K562 (cell line): ENCODE data around the gene LAMB4. TPM values are rescaled to one million over a fixed set of nuclear protein-coding genes. Genes with fewer than 3 reads are reported as not detected.

Experiments used
- BCLAF1 ChIP-seq, 2 experiments: fragments of 450-650 bp in 1 of 2; IDR thresholded peaks; 2 replicates each; pipeline ENCODE4 v1.6.1; 2011 to 2017; ENCODE audit warnings: low read depth in 2 of 2, antibody characterized with exemption in 1 of 2, borderline replicate concordance in 1 of 2, low read length in 1 of 2, mild to moderate bottlenecking in 1 of 2, mixed read lengths in 1 of 2; ENCODE audit not compliant: control insufficient read depth in 1 of 2
- CCNT2 ChIP-seq: IDR thresholded peaks from 2 replicates; pipeline ENCODE4 v1.6.1; 2011; ENCODE audit warnings: borderline replicate concordance, low read depth, mild to moderate bottlenecking, moderate library complexity, mixed read lengths, low read length; ENCODE audit not compliant: insufficient read length; ENCODE audit errors: extremely low read depth
- CREB3 ChIP-seq: fragments of 450-650 bp; conservative IDR thresholded peaks from 2 replicates; pipeline ENCODE4 v1.6.1; 2016; ENCODE audit warnings: missing genetic modification characterization, low read depth, mild to moderate bottlenecking, missing compliant biosample characterization, moderate library complexity
- DDX20 ChIP-seq: fragments of 450-650 bp; IDR thresholded peaks from 2 replicates; pipeline ENCODE4 v1.6.1; 2016; ENCODE audit warnings: missing genetic modification characterization, low read depth, mild to moderate bottlenecking, missing compliant biosample characterization, moderate library complexity
- FOXJ2 ChIP-seq: fragments of 200-800 bp; sonication (Bioruptor generic); IDR thresholded peaks from 2 replicates; pipeline ENCODE4 v1.6.1; 2016; ENCODE audit warnings: missing genetic modification characterization, missing compliant biosample characterization
- HSF4 ChIP-seq: fragments of 250-450 bp; sonication (Bioruptor Pico); IDR thresholded peaks from 2 replicates; pipeline ENCODE4 v2.1.2; 2022; ENCODE audit warnings: mild to moderate bottlenecking, moderate library complexity, borderline replicate concordance
- KDM5B ChIP-seq: fragments of 200-600 bp; sonication (generic); IDR thresholded peaks from 2 replicates; pipeline ENCODE4 v1.6.1; 2012; ENCODE audit warnings: low read depth, mild to moderate bottlenecking, moderate library complexity, low read length, control low read depth, inconsistent platforms; ENCODE audit not compliant: insufficient replicate concordance
- L3MBTL2 ChIP-seq: fragments of 450-650 bp; IDR thresholded peaks from 2 replicates; pipeline ENCODE4 v1.6.1; 2016; ENCODE audit warnings: mild to moderate bottlenecking, moderate library complexity
- LEF1 ChIP-seq: fragments of 450-650 bp; IDR thresholded peaks from 2 replicates; pipeline ENCODE4 v1.6.1; 2016; ENCODE audit warnings: mild to moderate bottlenecking
- NFE2 ChIP-seq: IDR thresholded peaks from 2 replicates; pipeline ENCODE4 v1.6.1; 2014; ENCODE audit warnings: antibody characterized with exemption, low read depth
- RBM14 ChIP-seq: fragments of 200-400 bp; formaldehyde crosslinking; IDR thresholded peaks from 2 replicates; pipeline ENCODE4 v1.6.1; 2018; ENCODE audit warnings: low read depth, mild to moderate bottlenecking, low read length, moderate library complexity, borderline replicate concordance; ENCODE audit not compliant: insufficient read depth
- RFX1 ChIP-seq: fragments of 450-650 bp; IDR thresholded peaks from 2 replicates; pipeline ENCODE4 v1.6.1; 2016; ENCODE audit warnings: mild to moderate bottlenecking, moderate library complexity
- RNF2 ChIP-seq: sonication (generic); IDR thresholded peaks from 2 replicates; pipeline ENCODE4 v1.6.1; 2016
- RNF219 ChIP-seq: fragments of 250-450 bp; sonication (Bioruptor Pico); IDR thresholded peaks from 2 replicates; pipeline ENCODE4 v1.5.0; 2022; ENCODE audit warnings: mild to moderate bottlenecking
- SP1 ChIP-seq: sonication (generic); formaldehyde crosslinking; IDR thresholded peaks from 2 replicates; pipeline ENCODE4 v1.8.1; 2022; ENCODE audit warnings: mild to moderate bottlenecking, missing genetic modification reagents
- ZBTB12 ChIP-seq: fragments of 250-450 bp; sonication (Bioruptor Pico); IDR thresholded peaks from 2 replicates; pipeline ENCODE4 v1.4.0; 2020
- ZC3H8 ChIP-seq: fragments of 450-650 bp; IDR thresholded peaks from 2 replicates; pipeline ENCODE4 v1.6.1; 2017
- ZNF12 ChIP-seq: sonication (generic); formaldehyde crosslinking; IDR thresholded peaks from 2 replicates; pipeline ENCODE4 v1.4.0; 2020; ENCODE audit warnings: mild to moderate bottlenecking, missing genetic modification reagents
- ZNF316 ChIP-seq: fragments of 450-650 bp; IDR thresholded peaks from 2 replicates; pipeline ENCODE4 v1.6.1; 2016
- ZZZ3 ChIP-seq: fragments of 450-650 bp; IDR thresholded peaks from 2 replicates; pipeline ENCODE4 v1.6.1; 2016; ENCODE audit warnings: antibody characterized with exemption, mild to moderate bottlenecking, moderate library complexity
- polyA plus RNA-seq, 8 experiments: library from polyadenylated mRNA; depleted of rRNA in 4 of 8; stranded (reverse) in 5 of 8; unstranded in 3 of 8; fragments of >200 nt; fragmentation: Nextera tagmentation in 2 of 8; fragmentation: Illumina TruSeq in 1 of 8; extraction: Ambion mirVana in 2 of 8; extraction: Trizol in 1 of 8; gene quantifications; 2 replicates each; pipeline versions ENCODE4 v1.2.1 to v1.2.3, GENCODE V29; 2011 to 2014; ENCODE audit warnings: inconsistent platforms in 1 of 8, missing spikeins in 1 of 8
- total RNA-seq, 7 experiments: library from RNA; depleted of rRNA in 6 of 7; stranded (reverse); fragments of >200 nt in 6 of 7; fragmentation: Illumina TruSeq in 2 of 7; extraction: Trizol in 2 of 7; gene quantifications; 2 replicates each; pipeline versions ENCODE4 v1.2.1 to v1.2.3, GENCODE V29; 2011 to 2021; ENCODE audit warnings: low replicate concordance in 1 of 7
- TF ChIP-seq, protein P1 (sequence below): fragments of 450-650 bp; formaldehyde crosslinking; IDR thresholded peaks from 2 replicates; pipeline ENCODE4 v1.4.0; 2020; ENCODE audit warnings: mild to moderate bottlenecking, mixed read lengths

LAMB4 gene
- total and polyA plus RNA-seq, 9 of the 15 experiments (the other 6 are each of a cell fraction or from before 2014, with no cell fraction given) = 0.06 to 0.13 (median 0.07) TPM; not detected in 6

DNA sequence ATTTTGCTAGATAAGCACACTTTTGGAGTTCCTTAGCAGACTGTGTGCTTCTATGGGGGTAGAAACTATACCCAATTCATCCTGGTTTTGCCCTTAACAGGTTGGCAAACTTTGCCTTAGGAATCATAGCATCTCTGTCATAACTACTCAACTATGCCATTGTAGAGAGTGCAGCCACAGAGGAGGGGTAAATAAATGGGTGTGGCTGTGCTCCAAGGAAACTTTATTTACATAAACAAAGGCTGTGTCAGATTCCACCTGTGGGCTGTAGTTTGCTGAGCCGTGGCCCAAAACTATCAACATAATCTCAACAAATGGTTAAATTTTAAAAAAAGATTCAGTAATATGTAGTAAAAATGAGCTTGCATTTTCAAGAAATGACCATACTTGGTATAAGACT lies 75.6 kb downstream of the LAMB4 start (continued):
- TF ChIP-seq BCLAF1 (IDR thresholded peaks at IDR 0.05; ENCODE audit: borderline replicate concordance in 1 of 2, control insufficient read depth in 1 of 2, low read depth in 2 of 2, low read length in 1 of 2) = no peak
- peak; percentile 15; the same call in 1 of the 2 replicates for TF ChIP-seq RFX1
- TF ChIP-seq DDX20 (tag) = no peak
- TF ChIP-seq KDM5B = no peak
- no peak for TF ChIP-seq ZBTB12 (CRISPR knock-in tag)
- no peak for TF ChIP-seq NFE2
- TF ChIP-seq ZC3H8 = no peak
- TF ChIP-seq L3MBTL2 = no peak
- no peak for TF ChIP-seq SP1 (CRISPR knock-in tag)
- TF ChIP-seq ZNF316 = no peak
- no peak for TF ChIP-seq CCNT2
- TF ChIP-seq RNF2 = no peak
- TF ChIP-seq CREB3 (tag) = no peak
- no peak for TF ChIP-seq RNF219
- TF ChIP-seq HSF4 (CRISPR knock-in tag) = no peak
- no peak for TF ChIP-seq ZNF12 (CRISPR knock-in tag)
- TF ChIP-seq, protein P1, sequence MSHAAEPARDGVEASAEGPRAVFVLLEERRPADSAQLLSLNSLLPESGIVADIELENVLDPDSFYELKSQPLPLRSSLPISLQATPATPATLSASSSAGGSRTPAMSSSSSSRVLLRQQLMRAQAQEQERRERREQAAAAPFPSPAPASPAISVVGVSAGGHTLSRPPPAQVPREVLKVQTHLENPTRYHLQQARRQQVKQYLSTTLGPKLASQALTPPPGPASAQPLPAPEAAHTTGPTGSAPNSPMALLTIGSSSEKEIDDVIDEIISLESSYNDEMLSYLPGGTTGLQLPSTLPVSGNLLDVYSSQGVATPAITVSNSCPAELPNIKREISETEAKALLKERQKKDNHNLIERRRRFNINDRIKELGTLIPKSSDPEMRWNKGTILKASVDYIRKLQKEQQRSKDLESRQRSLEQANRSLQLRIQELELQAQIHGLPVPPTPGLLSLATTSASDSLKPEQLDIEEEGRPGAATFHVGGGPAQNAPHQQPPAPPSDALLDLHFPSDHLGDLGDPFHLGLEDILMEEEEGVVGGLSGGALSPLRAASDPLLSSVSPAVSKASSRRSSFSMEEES (CRISPR knock-in tag) = no peak
- TF ChIP-seq RBM14 = no peak
- no peak for TF ChIP-seq ZZZ3
- TF ChIP-seq FOXJ2 (tag) = peak; percentile 93
- no peak for TF ChIP-seq LEF1
